Lower leg skin (tissue), 3 donors: ENCODE data around the gene PARG.
"Not testable (repeated sequence)": the region's sequence is repeated elsewhere in the genome, so short reads cannot be mapped to it uniquely, and the experiment has no call there.

Experiments used
- POLR2A ChIP-seq, 2 donors: fragments of 450-650 bp; IDR thresholded peaks; one replicate each; pipeline ENCODE4 v1.6.1; 2016 to 2017; ENCODE audit warnings: antibody characterized with exemption in 2 of 2, mild to moderate bottlenecking in 1 of 2, moderate library complexity in 1 of 2
- TF ChIP-seq, protein P1 (sequence below), 3 donors: fragments of 450-650 bp; IDR thresholded peaks; one replicate each; pipeline ENCODE4 v1.5.1; 2016; ENCODE audit warnings: antibody characterized with exemption in 3 of 3, mild to moderate bottlenecking in 3 of 3, moderate library complexity in 2 of 3

DNA sequence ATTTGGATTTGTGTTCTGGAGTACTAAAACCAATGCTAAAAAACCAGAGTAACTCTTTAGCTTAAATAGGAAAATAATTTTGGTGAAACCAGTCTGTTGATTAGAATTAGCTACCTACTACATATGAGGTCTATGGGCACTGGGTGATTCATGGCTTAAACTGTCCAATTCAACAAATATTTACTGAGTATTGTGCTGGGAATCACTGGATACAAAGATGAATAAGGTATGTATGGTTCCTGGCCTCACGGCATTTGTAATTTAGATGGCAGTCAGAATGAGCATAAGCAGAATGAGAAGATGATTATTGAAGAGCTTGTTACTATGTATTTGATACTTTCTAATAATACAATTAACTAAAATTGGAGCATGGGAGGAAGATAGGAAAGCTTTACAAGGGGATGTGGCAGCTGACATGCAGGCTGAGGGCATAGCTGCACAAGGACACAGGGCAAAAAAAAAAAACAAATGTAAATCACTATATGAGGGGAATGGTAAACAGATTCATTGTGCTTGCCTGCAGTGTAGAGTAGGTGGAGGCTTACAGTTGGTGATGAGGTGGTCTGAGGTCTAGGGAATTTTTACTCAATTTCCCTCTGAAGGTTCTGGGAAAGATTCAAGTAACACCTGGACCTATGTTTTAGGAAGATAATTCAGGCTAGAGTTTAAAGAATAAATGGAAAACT lies 83.0 kb downstream of the PARG start:
- TF ChIP-seq, protein P1, sequence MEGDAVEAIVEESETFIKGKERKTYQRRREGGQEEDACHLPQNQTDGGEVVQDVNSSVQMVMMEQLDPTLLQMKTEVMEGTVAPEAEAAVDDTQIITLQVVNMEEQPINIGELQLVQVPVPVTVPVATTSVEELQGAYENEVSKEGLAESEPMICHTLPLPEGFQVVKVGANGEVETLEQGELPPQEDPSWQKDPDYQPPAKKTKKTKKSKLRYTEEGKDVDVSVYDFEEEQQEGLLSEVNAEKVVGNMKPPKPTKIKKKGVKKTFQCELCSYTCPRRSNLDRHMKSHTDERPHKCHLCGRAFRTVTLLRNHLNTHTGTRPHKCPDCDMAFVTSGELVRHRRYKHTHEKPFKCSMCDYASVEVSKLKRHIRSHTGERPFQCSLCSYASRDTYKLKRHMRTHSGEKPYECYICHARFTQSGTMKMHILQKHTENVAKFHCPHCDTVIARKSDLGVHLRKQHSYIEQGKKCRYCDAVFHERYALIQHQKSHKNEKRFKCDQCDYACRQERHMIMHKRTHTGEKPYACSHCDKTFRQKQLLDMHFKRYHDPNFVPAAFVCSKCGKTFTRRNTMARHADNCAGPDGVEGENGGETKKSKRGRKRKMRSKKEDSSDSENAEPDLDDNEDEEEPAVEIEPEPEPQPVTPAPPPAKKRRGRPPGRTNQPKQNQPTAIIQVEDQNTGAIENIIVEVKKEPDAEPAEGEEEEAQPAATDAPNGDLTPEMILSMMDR (IDR thresholded peaks at IDR 0.05) = not testable (repeated sequence)
- TF ChIP-seq POLR2A (IDR thresholded peaks at IDR 0.05) = not testable (repeated sequence)
